NCI-H2081 treated with DMSO at 0.1 percent for 48 hours (cell line): ENCODE measurements around the gene ARL13B.
"Not testable (repeated sequence)": the region's sequence is repeated elsewhere in the genome, so short reads cannot be mapped to it uniquely, and the experiment has no call there.

Experiments
- DNase-seq: peaks from one replicate; lab custom pipeline; 2025; lab: John Stamatoyannopoulos, UW

The ARL13B gene

DNA sequence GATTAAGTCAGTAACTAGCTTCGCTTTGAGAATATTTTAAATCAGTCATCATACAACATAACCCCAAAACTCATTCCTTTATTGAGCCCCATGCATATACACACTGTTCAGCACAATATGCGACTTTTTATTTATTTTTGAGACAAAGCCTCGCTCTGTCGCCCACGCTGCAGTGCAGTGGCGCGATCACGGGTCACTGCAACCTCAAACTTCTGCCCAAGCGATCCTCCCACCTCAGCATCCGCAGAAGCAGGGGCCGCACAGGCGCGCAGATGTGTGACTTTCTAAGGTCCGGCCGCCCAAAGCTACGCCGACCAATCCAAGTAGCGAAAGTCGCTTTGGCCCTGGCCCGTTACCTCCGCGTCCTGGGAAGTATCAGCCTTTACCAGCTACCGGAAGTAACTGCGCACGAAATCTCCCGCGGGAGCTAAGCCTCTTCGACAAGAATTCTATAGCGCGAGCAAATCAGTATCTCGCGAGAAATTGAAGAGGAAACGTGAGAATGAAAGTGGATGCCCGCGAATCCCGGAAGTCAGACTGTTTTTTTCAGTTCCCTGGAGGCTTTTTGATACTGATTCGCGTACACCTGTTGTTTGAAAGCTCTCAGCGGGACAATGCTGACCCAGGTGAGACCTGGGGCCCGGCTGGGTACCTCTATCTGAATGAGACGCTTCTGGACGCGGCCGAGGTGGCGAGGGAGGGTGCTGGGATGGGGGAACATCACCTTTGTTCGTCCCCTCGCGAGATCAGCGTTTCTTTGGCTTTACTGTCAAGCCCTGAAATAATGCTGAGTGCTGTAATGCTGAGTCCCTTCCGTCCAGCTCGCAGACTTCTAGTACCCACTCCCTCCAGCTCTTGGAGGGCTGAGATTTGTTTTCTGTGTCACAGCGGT lies 82.8 kb downstream of the ARL13B start, which contains the start of the genes DHFR2 and NSUN3:
Gene DHFR2 (minus strand): TSS at position 404 of the 892 bp plus-strand sequence. CDS start 1,405 bp downstream, outside the sequence.
Gene NSUN3 (plus strand): TSS at position 549 of the 892 bp plus-strand sequence. CDS start 66 bp downstream, at position 615.
- peak; percentile 97 for DNase-seq

DNA sequence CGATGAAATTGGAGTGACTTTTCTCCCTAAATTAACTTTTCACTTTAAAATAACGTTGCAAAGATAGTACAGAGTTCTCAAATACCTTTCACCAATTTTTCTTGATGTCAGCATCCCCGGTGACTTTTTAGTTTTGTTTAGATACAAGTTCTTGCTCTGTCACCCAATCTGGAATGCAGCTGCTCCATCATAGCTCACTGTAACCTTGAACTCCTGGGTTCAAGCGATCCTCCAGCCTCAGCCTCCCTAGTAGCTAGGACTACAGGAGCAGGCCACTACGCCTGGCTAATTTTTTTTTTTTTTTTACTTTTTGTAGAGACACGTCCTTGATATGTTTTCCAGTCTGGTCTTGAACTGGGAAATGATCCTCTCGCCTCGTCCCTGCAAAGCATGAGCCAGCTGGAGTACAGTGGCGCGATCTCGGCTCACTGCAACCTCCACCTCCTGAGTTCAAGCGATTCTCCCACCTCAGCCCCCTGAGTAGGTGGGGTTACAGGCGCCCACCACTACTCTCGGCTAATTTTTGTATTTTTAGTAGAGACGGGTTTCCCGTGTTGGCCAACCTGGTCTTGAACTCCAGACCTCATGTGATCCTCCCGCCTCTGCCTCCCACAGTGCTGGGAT lies 83.7 kb downstream of the ARL13B start:
- no peak for DNase-seq

DNA sequence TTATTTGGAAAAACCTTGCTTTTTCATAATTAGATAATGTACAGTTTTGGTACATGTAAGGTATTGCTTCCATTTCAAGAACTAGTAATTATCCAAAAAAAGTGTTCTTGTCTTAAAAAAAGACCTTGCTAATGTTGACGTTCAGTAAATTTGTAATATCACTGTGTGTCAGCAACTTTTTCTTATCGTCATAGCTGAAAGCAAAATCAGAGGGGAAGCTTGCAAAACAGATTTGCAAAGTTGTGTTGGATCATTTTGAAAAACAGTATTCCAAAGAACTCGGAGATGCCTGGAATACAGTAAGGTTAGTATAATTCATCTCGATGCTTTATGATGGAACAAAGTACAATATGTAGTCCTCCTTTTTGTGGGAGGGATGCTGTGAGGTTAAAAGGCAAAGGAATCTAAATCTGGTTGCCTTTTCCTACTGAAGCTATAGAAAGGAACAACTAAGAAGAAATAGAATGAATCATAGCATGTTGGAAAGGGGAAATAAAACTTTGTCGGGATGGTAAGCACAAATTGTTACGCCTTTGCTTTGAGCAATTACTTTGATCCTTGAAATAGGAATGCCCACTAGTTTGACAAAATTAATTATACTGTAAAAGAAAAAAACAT lies 84.4 kb downstream of the ARL13B start:
- DNase-seq: no peak

- DNase-seq: no peak
Observed at GRCh38 chr3:94065122-94065521, 85.2 kb downstream of the ARL13B start.

- DNase-seq: no peak
Observed at GRCh38 chr3:94065819-94066480, 86.0 kb downstream of the ARL13B start.

- no peak for DNase-seq
Observed at GRCh38 chr3:94066506-94067500, 86.8 kb downstream of the ARL13B start.

DNA sequence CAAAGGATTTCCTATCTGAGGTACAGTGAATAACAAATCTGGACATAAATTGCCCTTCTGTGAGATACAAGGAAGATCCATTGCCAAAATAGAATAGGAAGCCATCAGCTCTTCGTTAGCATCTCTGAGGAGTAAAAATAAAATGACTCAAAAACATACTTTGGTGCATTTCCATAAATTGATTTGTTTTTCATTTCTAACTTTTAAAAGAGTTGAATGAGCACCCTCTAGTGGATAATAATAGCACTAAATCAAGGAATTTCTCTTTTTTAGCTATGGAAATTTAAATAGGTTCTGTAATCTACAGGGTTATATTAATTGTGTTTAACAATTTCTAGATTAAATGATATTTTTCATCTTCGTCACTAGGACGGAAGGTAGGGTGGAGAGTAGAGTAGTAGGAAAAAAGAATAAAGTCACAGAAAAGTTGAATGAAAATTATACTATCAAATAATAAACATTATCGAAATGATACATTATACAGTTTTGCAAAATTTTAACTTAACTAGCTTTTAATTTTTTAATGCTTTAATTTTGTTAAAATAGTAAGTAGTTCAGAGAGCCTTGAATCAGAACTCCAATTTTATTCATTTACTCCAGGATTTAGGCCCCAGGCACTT lies 89.3 kb downstream of the ARL13B start:
- DNase-seq: no peak

GRCh38 chr3:94070341-94070911 lies 90.5 kb downstream of the ARL13B start:
- no peak for DNase-seq

DNA sequence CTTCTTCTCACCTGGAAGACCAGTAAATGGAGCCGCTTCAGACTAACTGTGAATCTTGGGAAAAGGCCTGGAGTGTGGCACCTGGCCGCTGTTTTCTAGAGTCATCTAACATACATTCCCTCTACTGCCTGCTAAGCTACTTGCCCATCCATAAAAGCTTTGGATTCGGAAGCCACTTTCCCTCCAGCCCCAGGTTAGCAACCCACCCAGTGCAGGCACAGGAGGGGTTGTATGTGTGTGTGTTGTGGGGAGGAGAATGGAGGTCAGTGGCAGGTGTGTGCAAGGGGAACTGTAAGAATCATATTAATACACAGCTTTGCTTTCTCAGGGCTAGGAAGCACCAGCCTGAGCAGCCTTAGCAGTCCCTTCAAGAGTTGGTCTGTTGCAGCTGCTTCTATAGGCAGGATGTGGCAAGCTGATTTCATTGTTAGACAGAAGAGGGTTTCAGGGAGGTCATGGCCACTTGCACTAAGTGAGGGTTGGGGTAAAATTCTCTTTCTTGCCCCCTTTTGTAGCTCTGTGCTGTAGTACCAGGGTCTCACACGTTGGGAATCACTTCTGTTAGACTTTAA lies 91.8 kb downstream of the ARL13B start:
- DNase-seq: no peak

GRCh38 chr3:94076055-94076454 lies 96.1 kb downstream of the ARL13B start:
- DNase-seq: no peak

DNA sequence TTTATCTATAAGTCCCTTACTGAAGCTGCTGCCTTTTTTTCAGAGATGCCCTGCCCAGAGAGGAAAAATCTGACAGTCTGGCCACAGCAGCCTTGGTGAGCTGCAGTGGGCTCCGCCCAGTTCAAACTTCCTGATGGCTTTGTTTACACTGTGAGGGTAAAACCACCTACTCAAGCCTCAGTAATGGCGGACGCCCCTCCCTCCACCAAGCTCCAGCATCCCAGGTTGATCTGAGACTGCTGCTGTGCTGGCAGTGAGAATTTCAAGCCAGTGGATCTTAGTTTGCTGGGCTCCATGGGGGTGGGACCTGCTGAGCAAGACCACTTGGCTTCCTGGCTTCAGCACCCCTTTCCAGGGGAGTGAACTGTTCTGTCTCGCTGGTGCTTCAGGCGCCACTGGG lies 100.6 kb downstream of the ARL13B start:
- DNase-seq: not testable (repeated sequence)

GRCh38 chr3:94081884-94082283 lies 101.9 kb downstream of the ARL13B start:
- DNase-seq: no peak

DNA sequence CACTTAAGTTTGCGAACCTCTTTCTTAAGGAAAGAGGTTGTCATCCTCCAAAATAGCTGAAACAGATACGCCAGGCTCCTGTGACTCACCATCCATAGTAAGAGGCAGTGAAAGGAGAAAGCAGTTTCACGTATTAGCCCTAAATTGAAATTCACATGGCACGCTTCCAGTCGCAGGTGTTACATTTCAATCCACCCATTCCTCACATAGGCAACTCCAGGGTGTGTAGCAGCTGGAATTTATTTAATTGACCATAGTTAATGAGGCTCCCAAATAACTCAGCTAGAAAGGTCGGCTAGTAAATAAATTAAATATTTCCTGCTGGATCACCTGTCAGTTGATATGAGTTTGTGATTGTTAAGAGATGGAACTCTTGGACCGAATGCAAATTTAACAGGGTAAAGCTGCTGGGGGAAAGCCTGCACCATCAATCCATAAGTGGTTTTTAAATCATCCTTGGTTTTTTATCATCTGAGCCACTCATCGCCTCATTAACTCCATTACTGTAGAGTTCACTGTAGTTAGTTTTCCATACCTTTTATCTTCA lies 102.5 kb downstream of the ARL13B start:
- peak; percentile 55 for DNase-seq

DNA sequence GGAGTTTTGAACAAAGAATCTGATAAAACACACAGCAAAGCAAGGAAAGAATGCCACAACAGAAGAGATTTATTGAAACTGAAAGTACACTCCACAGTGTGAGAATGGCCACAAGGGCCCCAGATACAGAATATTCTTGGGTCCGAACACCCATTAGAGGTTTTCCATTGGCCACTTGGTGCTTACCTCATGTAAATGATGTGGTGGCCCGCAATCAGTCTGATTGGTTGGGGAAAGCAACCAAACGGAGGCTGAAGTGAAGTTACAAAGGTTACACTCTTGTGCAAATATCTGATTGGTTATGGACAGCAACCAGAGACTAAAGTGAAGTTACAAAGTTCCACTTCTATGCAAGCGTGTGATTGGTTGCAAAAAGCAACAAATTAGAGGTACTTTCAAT lies 103.3 kb downstream of the ARL13B start:
- no peak for DNase-seq

GRCh38 chr3:94089126-94089525 lies 109.2 kb downstream of the ARL13B start:
- no peak for DNase-seq

DNA sequence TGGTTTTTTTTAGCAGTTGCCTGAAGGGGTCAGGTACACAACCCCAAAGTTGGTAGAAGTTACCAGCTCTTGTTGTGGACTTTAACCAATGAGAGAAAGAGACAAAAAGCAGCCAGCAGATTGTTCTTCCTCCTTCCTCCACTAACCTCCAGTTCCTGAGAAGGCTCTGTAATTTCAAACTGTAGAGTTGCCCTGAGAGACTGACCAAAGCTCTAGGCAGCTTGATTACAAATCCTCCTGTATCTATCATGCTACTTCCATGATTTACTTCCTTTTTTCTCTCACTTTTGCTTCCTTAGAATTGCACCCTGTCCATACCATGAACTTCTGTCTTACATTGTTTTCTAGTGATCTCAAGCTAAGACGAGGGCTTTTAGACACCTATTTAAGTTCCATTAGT lies 112.1 kb downstream of the ARL13B start:
- no peak for DNase-seq

GRCh38 chr3:94093151-94093550 lies 113.2 kb downstream of the ARL13B start:
- DNase-seq: no peak

DNA sequence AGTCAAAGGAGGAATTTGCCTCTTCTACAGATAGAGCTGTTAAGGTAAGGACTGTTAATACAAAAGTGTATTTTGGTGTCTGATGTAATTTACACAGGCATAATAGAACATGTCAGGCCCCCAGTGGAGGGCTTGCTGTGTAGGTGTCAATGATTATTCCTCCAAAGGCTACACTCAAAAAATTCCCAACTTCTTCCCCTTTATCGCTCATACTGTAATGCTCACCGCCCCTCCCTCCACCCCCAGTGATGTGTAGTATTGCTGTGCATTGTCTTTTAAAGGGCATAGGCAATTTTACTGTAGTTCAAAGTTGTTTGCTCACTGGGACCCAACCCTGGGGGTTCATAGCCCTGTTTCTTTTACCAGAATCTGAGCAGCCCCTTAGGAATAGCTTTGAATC lies 115.2 kb downstream of the ARL13B start:
- no peak for DNase-seq

- DNase-seq: no peak
Observed at GRCh38 chr3:94098452-94098851, 118.5 kb downstream of the ARL13B start.
